SU-DHL-6 (cell line): ENCODE data around the gene PDIA2.

Experiments
- H2AFZ ChIP-seq: fragments of 200-600 bp; sonication (generic); 2 replicates; pipeline ENCODE4 v1.6.1; 2014; ENCODE audit warnings: low read depth, mild to moderate bottlenecking, moderate library complexity, mixed read lengths, antibody characterized with exemption, low read length; ENCODE audit not compliant: severe bottlenecking
- H3F3A ChIP-seq: fragments of 200-600 bp; shearing (Covaris generic); 2 replicates; pipeline ENCODE4 v1.6.0; 2016; ENCODE audit warnings: antibody characterized with exemption, mild to moderate bottlenecking; ENCODE audit not compliant: insufficient read depth
- H3K27ac ChIP-seq: fragments of 200-600 bp; sonication (generic); 2 replicates; pipeline ENCODE4 v1.5.1; 2016; ENCODE audit warnings: low read depth, mild to moderate bottlenecking, low read length, moderate library complexity, mixed read lengths
- H3K27me3 ChIP-seq: fragments of 200-600 bp; sonication (generic), shearing (Covaris generic); 2 replicates; pipeline ENCODE4 v1.6.0; 2014; ENCODE audit warnings: mild to moderate bottlenecking, low read length
- H3K36me3 ChIP-seq: fragments of 200-600 bp; sonication (generic); 2 replicates; pipeline ENCODE4 v1.6.1; 2014; ENCODE audit warnings: mild to moderate bottlenecking, low read length, mixed read lengths
- H3K4me2 ChIP-seq: fragments of 300-600, 200-600 bp; shearing (Covaris generic), sonication (generic); 2 replicates; pipeline ENCODE4 v1.6.0; 2014; ENCODE audit warnings: low read length, low read depth, mild to moderate bottlenecking; ENCODE audit not compliant: poor library complexity, severe bottlenecking
- H3K4me3 ChIP-seq: fragments of 200-600 bp; sonication (generic); 2 replicates; pipeline ENCODE4 v1.5.1; 2014; ENCODE audit warnings: antibody characterized with exemption, low read length, mild to moderate bottlenecking, mixed read lengths; ENCODE audit not compliant: insufficient read depth, poor library complexity, severe bottlenecking
- H3K79me2 ChIP-seq: fragments of 200-600 bp; sonication (generic); 2 replicates; pipeline ENCODE4 v1.6.1; 2014; ENCODE audit warnings: mild to moderate bottlenecking, low read length, moderate library complexity; ENCODE audit not compliant: insufficient read depth
- H3K9ac ChIP-seq: fragments of 200-600 bp; sonication (generic); 2 replicates; pipeline ENCODE4 v1.7.0; 2014; ENCODE audit warnings: mild to moderate bottlenecking, low read length
- H3K9me2 ChIP-seq: fragments of 200-600 bp; sonication (generic); replicated peaks from 2 replicates; pipeline ENCODE4 v1.6.1; 2014; ENCODE audit warnings: low read length; ENCODE audit not compliant: insufficient read depth
- H3K9me3 ChIP-seq: fragments of 200-600 bp; sonication (generic); 2 replicates; pipeline ENCODE4 v1.6.1; 2014; ENCODE audit warnings: low read length, mixed read lengths; ENCODE audit not compliant: insufficient read depth
- H4K20me1 ChIP-seq: fragments of 200-600 bp; sonication (generic); 2 replicates; pipeline ENCODE4 v1.6.1; 2014; ENCODE audit warnings: low read depth, mild to moderate bottlenecking, antibody characterized with exemption, low read length, moderate library complexity, mixed read lengths
- CTCF ChIP-seq: fragments of 200-600 bp; sonication (generic); IDR thresholded peaks from one replicate; pipeline ENCODE4 v1.5.1; 2017; ENCODE audit warnings: antibody characterized with exemption, mild to moderate bottlenecking, low read length, moderate library complexity; ENCODE audit not compliant: insufficient read depth, poor library complexity, severe bottlenecking
- EZH2phosphoT487 ChIP-seq: fragments of 200-600 bp; sonication (generic), shearing (Covaris generic); conservative IDR thresholded peaks from 2 replicates; pipeline ENCODE4 v1.6.1; 2018; ENCODE audit warnings: mild to moderate bottlenecking, antibody characterized with exemption, low read length, moderate library complexity, mixed read lengths

Gene PDIA2

GRCh38 chr16:287298-287811 lies 4.4 kb downstream of the PDIA2 start:
- Histone ChIP-seq H3K79me2 (no peaks in the 10 kb centered on the region), H3K9me2 (no peaks in the 10 kb centered on the region), H3K4me2 (no peak overlapping the region), H3K9ac (no peak overlapping the region), H3F3A (no peaks in the 10 kb centered on the region), H3K36me3 (no peaks in the 10 kb centered on the region), H3K4me3 (no peak overlapping the region), H3K27ac (no peak overlapping the region), H3K27me3 (no peaks in the 10 kb centered on the region), H4K20me1 (no peaks in the 10 kb centered on the region), H2AFZ (no peak overlapping the region), H3K9me3 (no peaks in the 10 kb centered on the region)
- no peak for TF ChIP-seq CTCF

- Histone ChIP-seq H3K9me2 (no peaks in the 10 kb centered on the region), H3K27me3 (no peaks in the 10 kb centered on the region), H3K4me3 (no peak overlapping the region), H3K36me3 (no peaks in the 10 kb centered on the region), H2AFZ (no peak overlapping the region), H3K27ac (no peak overlapping the region), H3F3A (no peaks in the 10 kb centered on the region), H3K4me2 (no peak overlapping the region), H3K9ac (no peak overlapping the region), H3K79me2 (no peaks in the 10 kb centered on the region), H3K9me3 (no peaks in the 10 kb centered on the region), H4K20me1 (no peaks in the 10 kb centered on the region)
- TF ChIP-seq EZH2phosphoT487 (no peak), CTCF (no peak)
Observed at GRCh38 chr16:287981-288920, 5.3 kb downstream of the PDIA2 start.

- Histone ChIP-seq H3K9me2 (no peaks in the 10 kb centered on the region), H3K36me3 (no peaks in the 10 kb centered on the region), H3K27ac (no peak overlapping the region), H3K79me2 (no peaks in the 10 kb centered on the region), H3F3A (no peaks in the 10 kb centered on the region), H3K9me3 (no peaks in the 10 kb centered on the region), H3K9ac (no peak overlapping the region), H2AFZ (no peak overlapping the region), H4K20me1 (no peaks in the 10 kb centered on the region), H3K27me3 (no peaks in the 10 kb centered on the region), H3K4me2 (no peak overlapping the region), H3K4me3 (no peak overlapping the region)
- TF ChIP-seq EZH2phosphoT487 (no peak), CTCF (no peak)
Observed at GRCh38 chr16:289395-289997, 6.5 kb downstream of the PDIA2 start.
